GM06990 (cell line): ENCODE data around the gene PIGT.
A peak's percentile ranks its signal among the peaks of the same experiment; 100 is the strongest.

Source experiments
- DNase-seq: peaks from one replicate; pipeline ENCODE4 v3.0.0-alpha.2; 2011; ENCODE audit not compliant: insufficient read length; ENCODE audit errors: extremely low read depth
- H3K27me3 ChIP-seq: replicated peaks from 2 replicates; pipeline ENCODE4 v1.6.0; 2011; ENCODE audit warnings: low read length; ENCODE audit not compliant: control insufficient read depth, insufficient read depth
- H3K36me3 ChIP-seq: 2 replicates; pipeline ENCODE4 v1.5.1; 2011; ENCODE audit warnings: low read length; ENCODE audit not compliant: control insufficient read depth, insufficient read depth
- H3K4me3 ChIP-seq: replicated peaks from 2 replicates; pipeline ENCODE4 v1.5.1; 2011; ENCODE audit warnings: low read depth, mild to moderate bottlenecking, control low read depth, low read length
- CTCF ChIP-seq: IDR thresholded peaks from 2 replicates; pipeline ENCODE4 v1.5.1; 2011; ENCODE audit warnings: low read length, control low read depth, mild to moderate bottlenecking, inconsistent platforms; ENCODE audit not compliant: insufficient read depth, poor library complexity, severe bottlenecking

Gene PIGT

GRCh38 chr20:45450097-45450818 is 34.3 kb downstream of the PIGT start:
- Histone ChIP-seq H3K27me3 (no peaks in the 10 kb centered on the region; the same call in 1 of the 2 replicates), H3K36me3 (no peaks in the 10 kb centered on the region), H3K4me3 (no peak overlapping the region)
- peak; percentile 57 for TF ChIP-seq CTCF
- DNase-seq: no peak

- DNase-seq: no peak
- Histone ChIP-seq H3K27me3 (no peaks in the 10 kb centered on the region; the same call in 1 of the 2 replicates), H3K36me3 (no peaks in the 10 kb centered on the region), H3K4me3 (no peak overlapping the region)
- no peak for TF ChIP-seq CTCF
These were observed 36.3 kb downstream of the PIGT start for GRCh38 chr20:45452238-45452637.

GRCh38 chr20:45452772-45453691 is 37.1 kb downstream of the PIGT start:
- no peak for DNase-seq
- Histone ChIP-seq H3K27me3 (peaks cover 1% of the 10 kb centered on the region; the same call in 1 of the 2 replicates), H3K36me3 (no peaks in the 10 kb centered on the region), H3K4me3 (no peak overlapping the region)
- no peak for TF ChIP-seq CTCF

- Histone ChIP-seq H3K27me3 (peaks cover 1% of the 10 kb centered on the region; the same call in 1 of the 2 replicates), H3K36me3 (no peaks in the 10 kb centered on the region), H3K4me3 (no peak overlapping the region)
- DNase-seq: no peak
- peak; percentile 50 for TF ChIP-seq CTCF
These were observed 40.7 kb downstream of the PIGT start for GRCh38 chr20:45456632-45457031.

DNA sequence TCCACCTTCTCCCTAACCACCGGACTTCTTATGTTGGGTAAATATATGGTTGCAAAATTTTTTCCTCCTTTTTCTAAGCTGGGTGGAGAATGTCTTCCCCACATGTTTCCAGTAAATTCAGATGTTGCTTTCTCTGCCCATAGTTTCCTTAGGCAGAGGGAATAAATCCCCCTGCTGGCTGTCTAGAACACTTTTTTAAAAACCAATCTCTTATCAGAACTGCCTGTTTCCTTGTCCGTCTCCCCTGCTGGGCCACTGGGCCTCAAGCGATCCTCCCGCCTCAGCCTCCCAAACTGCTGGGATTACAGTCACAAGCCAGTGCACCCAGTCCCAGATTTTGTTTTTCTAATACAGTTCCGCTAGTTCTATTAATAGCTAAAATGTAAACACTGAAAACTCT is 43.7 kb downstream of the PIGT start:
- DNase-seq: no peak
- Histone ChIP-seq H3K4me3 (no peak overlapping the region), H3K36me3 (no peaks in the 10 kb centered on the region), H3K27me3 (peaks cover 5% of the 10 kb centered on the region)
- TF ChIP-seq CTCF: peak; percentile 12
